DND-41 (cell line): ENCODE data around the gene TP73.

Source experiments
- EZH2 ChIP-seq: IDR thresholded peaks from 3 replicates; pipeline ENCODE4 v1.6.1; 2012; ENCODE audit warnings: borderline replicate concordance, low read depth, mild to moderate bottlenecking, moderate library complexity, low read length, inconsistent platforms; ENCODE audit not compliant: severe bottlenecking
- TF ChIP-seq, protein P1 (sequence below): IDR thresholded peaks from 2 replicates; pipeline ENCODE4 v1.5.1; 2012; ENCODE audit warnings: borderline replicate concordance, low read length, moderate library complexity, mild to moderate bottlenecking; ENCODE audit not compliant: poor library complexity, severe bottlenecking; ENCODE audit errors: extremely low read depth

DNA sequence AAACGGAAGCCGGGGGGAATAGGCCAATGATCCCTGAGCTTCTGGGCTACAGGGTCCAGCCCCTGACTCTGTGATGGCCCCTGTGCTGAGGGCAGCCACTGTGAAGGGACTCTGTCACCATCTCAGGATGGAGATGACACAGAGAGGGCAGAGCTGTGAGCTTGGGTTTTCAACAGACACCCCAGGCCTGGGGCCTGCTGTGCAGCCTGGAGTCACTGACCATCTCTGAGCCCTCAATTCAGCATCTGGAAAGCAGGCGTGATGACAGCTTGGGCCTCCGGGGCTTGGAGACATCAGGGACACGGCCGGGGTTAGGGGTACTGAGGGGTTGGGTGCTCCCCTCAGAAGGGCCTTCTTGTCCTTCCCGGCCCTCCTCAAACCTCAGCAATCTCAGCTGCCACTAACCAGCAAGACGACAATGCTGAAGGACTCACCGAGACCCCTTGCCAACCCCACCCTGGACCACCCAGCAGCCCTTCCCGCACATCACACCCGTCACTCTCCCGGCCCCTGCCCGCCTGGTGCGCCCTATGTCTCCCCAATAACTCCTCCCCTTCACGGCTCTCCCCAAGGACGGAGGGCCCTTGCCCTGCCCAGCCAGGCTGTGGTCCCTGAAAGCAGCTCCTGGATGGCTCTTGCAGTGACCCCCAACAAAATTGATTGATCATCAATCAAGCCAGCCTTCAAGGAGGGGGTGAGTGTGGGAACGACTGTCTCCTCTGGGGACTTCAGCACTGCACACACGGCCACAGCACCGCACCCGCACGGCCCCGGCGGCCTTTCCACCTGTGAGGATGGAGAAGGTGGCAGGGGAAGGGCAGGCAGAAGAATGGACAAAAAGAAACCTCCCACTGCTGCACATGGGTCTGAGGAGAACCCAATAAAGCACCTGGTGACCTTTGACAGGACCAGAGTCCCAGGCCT lies 45.3 kb upstream of the TP73 start:
- TF ChIP-seq, protein P1, sequence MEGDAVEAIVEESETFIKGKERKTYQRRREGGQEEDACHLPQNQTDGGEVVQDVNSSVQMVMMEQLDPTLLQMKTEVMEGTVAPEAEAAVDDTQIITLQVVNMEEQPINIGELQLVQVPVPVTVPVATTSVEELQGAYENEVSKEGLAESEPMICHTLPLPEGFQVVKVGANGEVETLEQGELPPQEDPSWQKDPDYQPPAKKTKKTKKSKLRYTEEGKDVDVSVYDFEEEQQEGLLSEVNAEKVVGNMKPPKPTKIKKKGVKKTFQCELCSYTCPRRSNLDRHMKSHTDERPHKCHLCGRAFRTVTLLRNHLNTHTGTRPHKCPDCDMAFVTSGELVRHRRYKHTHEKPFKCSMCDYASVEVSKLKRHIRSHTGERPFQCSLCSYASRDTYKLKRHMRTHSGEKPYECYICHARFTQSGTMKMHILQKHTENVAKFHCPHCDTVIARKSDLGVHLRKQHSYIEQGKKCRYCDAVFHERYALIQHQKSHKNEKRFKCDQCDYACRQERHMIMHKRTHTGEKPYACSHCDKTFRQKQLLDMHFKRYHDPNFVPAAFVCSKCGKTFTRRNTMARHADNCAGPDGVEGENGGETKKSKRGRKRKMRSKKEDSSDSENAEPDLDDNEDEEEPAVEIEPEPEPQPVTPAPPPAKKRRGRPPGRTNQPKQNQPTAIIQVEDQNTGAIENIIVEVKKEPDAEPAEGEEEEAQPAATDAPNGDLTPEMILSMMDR = no peak
- no peak for TF ChIP-seq EZH2
